ENCODE measurements around the gene ASAP2. TPM values are rescaled to one million over a fixed set of nuclear protein-coding genes. Genes with fewer than 3 reads are reported as not detected.

The ASAP2 gene
- total RNA-seq, 1 experiment from 2014 or later, result 14.3 TPM

GRCh38 chr2:9225806-9226205 lies 19.2 kb downstream of the ASAP2 start:
- ChIA-PET CTCF (interaction anchor here (1.2 kb wide), 1 partner anchor 18 kb away, joined by 3 read pairs; no protein-coding TSS in a partner anchor), POLR2A (no interaction called here)
- H3K36me3 Mint-ChIP-seq, result peaks cover 2% of the 10 kb centered on the region; the same call in 1 of the 2 replicates
- TF ChIP-seq ATF6 (CRISPR knock-in tag; IDR thresholded peaks at IDR 0.05), result no peak
- TF ChIP-seq ZNF317 (CRISPR knock-in tag; IDR thresholded peaks at IDR 0.05; ENCODE audit: borderline replicate concordance, low read depth), result no peak
- TF ChIP-seq ZNF532 (CRISPR knock-in tag; IDR thresholded peaks at IDR 0.05; ENCODE audit: borderline replicate concordance), result no peak
- TF ChIP-seq ZNF232 (CRISPR knock-in tag; IDR thresholded peaks at IDR 0.05), result no peak
- TF ChIP-seq ZNF138 (CRISPR knock-in tag; conservative IDR thresholded peaks at IDR 0.05), result no peak
- no peak for TF ChIP-seq ATF2 (CRISPR knock-in tag; IDR thresholded peaks at IDR 0.05; ENCODE audit: borderline replicate concordance, low read depth)
- TF ChIP-seq JUN (CRISPR knock-in tag; IDR thresholded peaks at IDR 0.05), result no peak
- TF ChIP-seq FOXJ3 (CRISPR knock-in tag; IDR thresholded peaks at IDR 0.05; ENCODE audit: borderline replicate concordance), result no peak
- no peak overlapping the region for H3K4me3 Mint-ChIP-seq
- no peak for ATAC-seq
- H3K27ac Mint-ChIP-seq, result no peak overlapping the region
- peaks cover 42% of the 10 kb centered on the region for H3K4me1 Mint-ChIP-seq
- H3K27me3 Mint-ChIP-seq (ENCODE audit: low read depth), result peaks cover 9% of the 10 kb centered on the region
- no peak for DNase-seq (ENCODE audit: low spot score)
- peaks cover 2% of the 10 kb centered on the region for H3K9me3 Mint-ChIP-seq

- TF ChIP-seq TP53 (CRISPR knock-in tag; IDR thresholded peaks at IDR 0.05), result no peak
- ChIA-PET CTCF (interaction anchor here (1.4 kb wide), 2 partner anchors 87 to 145 kb away, joined by 3 to 4 read pairs; no protein-coding TSS in a partner anchor), POLR2A (no interaction called here)
- H3K4me1 Mint-ChIP-seq, result peaks cover 39% of the 10 kb centered on the region
- no peaks in the 10 kb centered on the region; the same call in 1 of the 2 replicates for H3K27me3 Mint-ChIP-seq (ENCODE audit: low read depth)
- ATAC-seq, result peak; percentile 46
- peak overlapping the region; percentile 58 for H3K27ac Mint-ChIP-seq
- H3K36me3 Mint-ChIP-seq, result no peaks in the 10 kb centered on the region; the same call in 1 of the 2 replicates
- H3K9me3 Mint-ChIP-seq, result no peaks in the 10 kb centered on the region
- no peak for DNase-seq (ENCODE audit: low spot score)
- no peak overlapping the region for H3K4me3 Mint-ChIP-seq
Measured at GRCh38 chr2:9226458-9227380, 20.1 kb downstream of the ASAP2 start.

DNA sequence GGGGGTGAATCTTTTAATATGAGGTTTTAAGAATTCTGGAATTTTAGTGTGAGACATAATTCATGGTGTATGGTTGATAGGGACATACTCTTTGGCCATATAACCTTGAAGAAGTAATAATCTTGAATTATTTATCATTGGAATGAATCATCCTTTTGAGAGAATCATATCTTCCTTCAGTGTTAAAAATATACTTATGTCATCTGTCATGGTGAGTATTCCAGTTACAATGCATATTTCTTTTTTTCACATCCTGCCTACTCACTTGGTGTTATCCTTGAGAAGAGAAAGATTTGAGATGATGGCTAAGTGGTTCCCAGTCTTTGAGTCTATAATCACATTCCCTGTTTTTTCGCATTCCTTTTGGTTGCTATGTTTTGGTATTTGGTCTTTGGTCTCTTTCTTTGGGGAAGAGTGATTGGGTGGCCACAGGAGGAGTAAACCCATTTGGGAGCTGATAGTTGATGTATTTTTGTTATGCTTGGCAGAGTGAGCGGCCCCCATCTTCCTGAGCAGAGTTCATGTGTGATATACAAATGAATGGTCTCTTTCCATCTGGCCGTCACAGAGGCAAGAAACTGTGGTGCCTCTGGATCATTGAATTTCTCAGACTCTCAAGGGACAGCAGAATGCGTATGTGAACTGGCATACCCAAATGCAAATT lies 21.6 kb downstream of the ASAP2 start:
- DNase-seq (ENCODE audit: low spot score), result no peak
- Mint-ChIP-seq H3K27ac (no peak overlapping the region), H3K4me3 (no peak overlapping the region), H3K27me3 (ENCODE audit: low read depth) (no peaks in the 10 kb centered on the region; the same call in 1 of the 2 replicates), H3K9me3 (no peaks in the 10 kb centered on the region), H3K36me3 (no peaks in the 10 kb centered on the region), H3K4me1 (peaks cover 33% of the 10 kb centered on the region)
- POLR2A ChIA-PET, result no interaction called here
- ATAC-seq, result no peak
- CTCF ChIA-PET, result interaction anchor here (1.0 to 1.4 kb wide), 2 partner anchors 85 to 88 kb away, joined by 3 to 4 read pairs; no protein-coding TSS in a partner anchor
- TF ChIP-seq, protein P1, sequence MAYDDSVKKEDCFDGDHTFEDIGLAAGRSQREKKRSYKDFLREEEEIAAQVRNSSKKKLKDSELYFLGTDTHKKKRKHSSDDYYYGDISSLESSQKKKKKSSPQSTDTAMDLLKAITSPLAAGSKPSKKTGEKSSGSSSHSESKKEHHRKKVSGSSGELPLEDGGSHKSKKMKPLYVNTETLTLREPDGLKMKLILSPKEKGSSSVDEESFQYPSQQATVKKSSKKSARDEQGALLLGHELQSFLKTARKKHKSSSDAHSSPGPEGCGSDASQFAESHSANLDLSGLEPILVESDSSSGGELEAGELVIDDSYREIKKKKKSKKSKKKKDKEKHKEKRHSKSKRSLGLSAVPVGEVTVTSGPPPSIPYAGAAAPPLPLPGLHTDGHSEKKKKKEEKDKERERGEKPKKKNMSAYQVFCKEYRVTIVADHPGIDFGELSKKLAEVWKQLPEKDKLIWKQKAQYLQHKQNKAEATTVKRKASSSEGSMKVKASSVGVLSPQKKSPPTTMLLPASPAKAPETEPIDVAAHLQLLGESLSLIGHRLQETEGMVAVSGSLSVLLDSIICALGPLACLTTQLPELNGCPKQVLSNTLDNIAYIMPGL (CRISPR knock-in tag; IDR thresholded peaks at IDR 0.05), result no peak
- TF ChIP-seq RELA (CRISPR knock-in tag; IDR thresholded peaks at IDR 0.05; ENCODE audit: borderline replicate concordance) (no peak), FOXP1 (CRISPR knock-in tag; IDR thresholded peaks at IDR 0.05; ENCODE audit: borderline replicate concordance) (no peak), TP53 (CRISPR knock-in tag; IDR thresholded peaks at IDR 0.05) (no peak), TEAD1 (CRISPR knock-in tag; IDR thresholded peaks at IDR 0.05) (no peak), USF2 (CRISPR knock-in tag; IDR thresholded peaks at IDR 0.05) (no peak), ZBTB21 (CRISPR knock-in tag; IDR thresholded peaks at IDR 0.05; ENCODE audit: borderline replicate concordance) (no peak), CREM (CRISPR knock-in tag; IDR thresholded peaks at IDR 0.05) (no peak), PRRX2 (CRISPR knock-in tag; IDR thresholded peaks at IDR 0.05) (no peak), ZNF423 (CRISPR knock-in tag; IDR thresholded peaks at IDR 0.05) (no peak)
- TF ChIP-seq, protein P2, sequence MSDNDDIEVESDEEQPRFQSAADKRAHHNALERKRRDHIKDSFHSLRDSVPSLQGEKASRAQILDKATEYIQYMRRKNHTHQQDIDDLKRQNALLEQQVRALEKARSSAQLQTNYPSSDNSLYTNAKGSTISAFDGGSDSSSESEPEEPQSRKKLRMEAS (CRISPR knock-in tag; IDR thresholded peaks at IDR 0.05), result no peak

Data from WTC11 (cell line).